ENCODE data around the gene SUSD4. TPM values are rescaled to one million over a fixed set of nuclear protein-coding genes. Genes with fewer than 3 reads are reported as not detected.

Gene SUSD4
- total RNA-seq, 1 donor from 2014 or later, result 7.0 TPM

GRCh38 chr1:223199094-223199647, 164.8 kb downstream of the SUSD4 start:
- DNase-seq (ENCODE audit: extremely low spot score, unreplicated experiment), result no peak
- H3K27ac Mint-ChIP-seq, result no peak overlapping the region
- H3K27me3 Mint-ChIP-seq, result peaks cover 10% of the 10 kb centered on the region
- no peaks in the 10 kb centered on the region for H3K4me1 Mint-ChIP-seq (ENCODE audit: unreplicated experiment)
- H3K9me3 Mint-ChIP-seq, result no peaks in the 10 kb centered on the region
- no peak overlapping the region for H3K4me3 Mint-ChIP-seq
- no peak for TF ChIP-seq CTCF (conservative IDR thresholded peaks at IDR 0.05)
- H3K36me3 Mint-ChIP-seq, result no peaks in the 10 kb centered on the region

- no peak for TF ChIP-seq CTCF (conservative IDR thresholded peaks at IDR 0.05)
Measured at GRCh38 chr1:223198628-223198965, 165.4 kb downstream of the SUSD4 start.

GRCh38 chr1:223197923-223198627, 165.9 kb downstream of the SUSD4 start:
- no peaks in the 10 kb centered on the region for H3K36me3 Mint-ChIP-seq
- no peak overlapping the region for H3K4me3 Mint-ChIP-seq
- no peaks in the 10 kb centered on the region for H3K4me1 Mint-ChIP-seq (ENCODE audit: unreplicated experiment)
- no peak overlapping the region for H3K27ac Mint-ChIP-seq
- no peaks in the 10 kb centered on the region for H3K9me3 Mint-ChIP-seq
- no peak for TF ChIP-seq CTCF (conservative IDR thresholded peaks at IDR 0.05)
- peaks cover 10% of the 10 kb centered on the region for H3K27me3 Mint-ChIP-seq
- DNase-seq (ENCODE audit: extremely low spot score, unreplicated experiment), result no peak

More at GRCh38 chr1:223198628-223198965, 165.4 kb downstream of the SUSD4 start:
- H3K27me3 Mint-ChIP-seq, result peaks cover 10% of the 10 kb centered on the region
- no peaks in the 10 kb centered on the region for H3K4me1 Mint-ChIP-seq (ENCODE audit: unreplicated experiment)
- no peak overlapping the region for H3K4me3 Mint-ChIP-seq
- H3K27ac Mint-ChIP-seq, result no peak overlapping the region
- no peaks in the 10 kb centered on the region for H3K9me3 Mint-ChIP-seq
- DNase-seq (ENCODE audit: extremely low spot score, unreplicated experiment), result no peak
- no peaks in the 10 kb centered on the region for H3K36me3 Mint-ChIP-seq

- H3K9me3 Mint-ChIP-seq, result no peaks in the 10 kb centered on the region
- H3K4me1 Mint-ChIP-seq (ENCODE audit: unreplicated experiment), result no peaks in the 10 kb centered on the region
- no peaks in the 10 kb centered on the region for H3K36me3 Mint-ChIP-seq
- TF ChIP-seq CTCF (conservative IDR thresholded peaks at IDR 0.05), result no peak
- H3K4me3 Mint-ChIP-seq, result no peak overlapping the region
- H3K27me3 Mint-ChIP-seq, result peaks cover 24% of the 10 kb centered on the region
- H3K27ac Mint-ChIP-seq, result no peak overlapping the region
- no peak for DNase-seq (ENCODE audit: extremely low spot score, unreplicated experiment)
Measured at GRCh38 chr1:223189903-223190724, 173.9 kb downstream of the SUSD4 start.

GRCh38 chr1:223189525-223189902, 174.5 kb downstream of the SUSD4 start:
- H3K4me3 Mint-ChIP-seq, result no peak overlapping the region

More at GRCh38 chr1:223189525-223189902, 174.5 kb downstream of the SUSD4 start:
- H3K4me1 Mint-ChIP-seq (ENCODE audit: unreplicated experiment), result no peaks in the 10 kb centered on the region
- no peak overlapping the region for H3K27ac Mint-ChIP-seq
- TF ChIP-seq CTCF (conservative IDR thresholded peaks at IDR 0.05), result no peak
- H3K36me3 Mint-ChIP-seq, result no peaks in the 10 kb centered on the region
- H3K27me3 Mint-ChIP-seq, result peaks cover 24% of the 10 kb centered on the region
- H3K9me3 Mint-ChIP-seq, result no peaks in the 10 kb centered on the region
- DNase-seq (ENCODE audit: extremely low spot score, unreplicated experiment), result no peak

Data from type B pancreatic cell (in vitro differentiated cells).